Esophagus squamous epithelium (tissue), 5 donors: ENCODE results near the gene NOL3. TPM values are rescaled to one million over a fixed set of nuclear protein-coding genes. Genes with fewer than 3 reads are reported as not detected.

Experiments used
- DNase-seq: peaks from one replicate; lab custom pipeline; 2025; lab: John Stamatoyannopoulos, UW
- H3K27ac ChIP-seq, 4 donors: fragments of 200-600 bp; sonication (generic); one replicate each; pipeline ENCODE4 v1.5.1; 2016 to 2019; ENCODE audit warnings: mild to moderate bottlenecking in 1 of 4
- H3K27me3 ChIP-seq, 4 donors: fragments of 200-600 bp; sonication (generic); 1 replicate in 3 of 4; 2 replicates in 1 of 4; pipeline versions ENCODE4 v1.5.1 to v1.6.0; 2017 to 2021; ENCODE audit warnings: antibody characterized with exemption in 1 of 4
- H3K36me3 ChIP-seq, 3 donors: fragments of 200-600 bp; sonication (generic); one replicate each; pipeline ENCODE4 v1.5.1; 2016 to 2019
- H3K4me1 ChIP-seq, 3 donors: fragments of 200-600 bp; sonication (generic); one replicate each; pipeline ENCODE4 v1.5.1; 2017 to 2019
- H3K4me3 ChIP-seq, 4 donors: fragments of 200-600 bp; sonication (generic); 1 replicate in 3 of 4; 2 replicates in 1 of 4; pipeline ENCODE4 v1.5.1; 2016 to 2019; ENCODE audit warnings: mild to moderate bottlenecking in 2 of 4, moderate library complexity in 1 of 4
- H3K9me3 ChIP-seq, 3 donors: fragments of 200-600 bp; sonication (generic); one replicate each; pipeline ENCODE4 v1.5.1; 2016 to 2019
- POLR2A ChIP-seq, 4 donors: fragments of 450-650 bp; IDR thresholded peaks; one replicate each; pipeline ENCODE4 v1.6.1; 2017; ENCODE audit warnings: antibody characterized with exemption in 4 of 4, mild to moderate bottlenecking in 4 of 4, moderate library complexity in 3 of 4
- WGBS, 2 donors: methylation state at CpG; one replicate each; pipeline ENCODE4 v1.1.5; 2018; 5-methylcytosine and 5-hydroxymethylcytosine counted together
- intact Hi-C: fragments of 100-400 bp; cut with DNase I; formaldehyde crosslinking; loops from one replicate; pipeline ENCODE4 v1.15.0; 2022
- total RNA-seq, 4 donors: library from RNA; depleted of rRNA; stranded (reverse); fragments of >200 nt; gene quantifications; one replicate each; pipeline ENCODE4 v1.1.0, GENCODE V29; 2016
- TF ChIP-seq, protein P1 (sequence below), 6 experiments: fragments of 450-650 bp in 4 of 6; fragments of 200-600 bp in 2 of 6; sonication (generic) in 2 of 6; IDR thresholded peaks; one replicate each; pipeline ENCODE4 v1.5.1; 2016 to 2019; ENCODE audit warnings: antibody characterized with exemption in 6 of 6, mild to moderate bottlenecking in 4 of 6, moderate library complexity in 4 of 6
- donor health status: DM: yes; HTN: yes; CAD: no.

NOL3 gene
- total RNA-seq, 4 donors from 2014 or later: 25.1 to 56.1 (median 36.7) TPM

DNA sequence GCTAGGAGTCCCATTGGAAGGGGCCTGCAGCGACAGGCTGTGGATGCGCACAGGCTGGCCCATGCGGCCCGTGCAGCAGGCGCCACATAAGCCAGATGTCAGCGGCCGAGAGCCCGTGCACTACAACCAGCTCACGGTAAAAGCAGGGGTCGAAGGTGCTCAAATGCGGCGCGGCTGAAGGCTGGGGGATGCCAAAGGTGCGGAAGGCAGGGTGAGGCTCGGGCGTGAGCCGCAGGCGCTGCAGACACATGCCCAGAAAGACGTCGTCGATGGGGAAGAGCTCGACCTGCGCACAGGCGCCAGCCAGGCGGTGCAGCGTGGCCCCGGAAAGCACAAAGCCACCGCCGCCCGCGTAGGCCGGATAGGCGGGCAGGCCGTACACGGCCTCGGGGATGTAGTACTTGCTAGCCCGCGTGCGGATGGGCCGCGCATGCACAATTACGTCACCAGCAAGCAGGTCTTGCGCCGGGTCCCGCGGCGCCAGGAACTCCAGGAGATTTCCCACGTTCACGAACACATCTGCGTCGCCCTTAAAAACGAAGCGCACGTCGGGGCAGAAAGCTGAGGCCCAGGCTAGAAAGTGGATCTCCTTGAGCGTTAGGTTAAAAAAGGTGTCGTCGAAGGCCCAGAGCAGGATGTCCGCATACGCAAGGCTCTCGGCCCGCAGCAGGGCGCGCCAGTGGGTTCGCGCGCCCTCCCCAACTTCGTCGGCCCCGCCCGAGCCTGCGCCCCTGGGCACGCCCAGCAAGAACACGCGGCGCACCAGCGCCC lies 20.9 kb upstream of the NOL3 start:
- no peaks in the 10 kb centered on the region for H3K27me3 ChIP-seq
- peaks cover 11 to 54% (median 19%) of the 10 kb centered on the region in 3 donors for H3K36me3 ChIP-seq
- peak overlapping the region in 3 of 4 donors; percentile 62 to 81 (median 77) for H3K4me3 ChIP-seq
- no peak for DNase-seq
- H3K4me1 ChIP-seq: peaks cover 8 to 59% (median 24%) of the 10 kb centered on the region in 3 donors
- 76 to 87% methylated on average over 42 to 45 of the region's 77 CpGs for WGBS, 2 donors
- peak overlapping the region in 2 of 4 donors; percentile 84 to 92 for H3K27ac ChIP-seq
- TF ChIP-seq, protein P1, sequence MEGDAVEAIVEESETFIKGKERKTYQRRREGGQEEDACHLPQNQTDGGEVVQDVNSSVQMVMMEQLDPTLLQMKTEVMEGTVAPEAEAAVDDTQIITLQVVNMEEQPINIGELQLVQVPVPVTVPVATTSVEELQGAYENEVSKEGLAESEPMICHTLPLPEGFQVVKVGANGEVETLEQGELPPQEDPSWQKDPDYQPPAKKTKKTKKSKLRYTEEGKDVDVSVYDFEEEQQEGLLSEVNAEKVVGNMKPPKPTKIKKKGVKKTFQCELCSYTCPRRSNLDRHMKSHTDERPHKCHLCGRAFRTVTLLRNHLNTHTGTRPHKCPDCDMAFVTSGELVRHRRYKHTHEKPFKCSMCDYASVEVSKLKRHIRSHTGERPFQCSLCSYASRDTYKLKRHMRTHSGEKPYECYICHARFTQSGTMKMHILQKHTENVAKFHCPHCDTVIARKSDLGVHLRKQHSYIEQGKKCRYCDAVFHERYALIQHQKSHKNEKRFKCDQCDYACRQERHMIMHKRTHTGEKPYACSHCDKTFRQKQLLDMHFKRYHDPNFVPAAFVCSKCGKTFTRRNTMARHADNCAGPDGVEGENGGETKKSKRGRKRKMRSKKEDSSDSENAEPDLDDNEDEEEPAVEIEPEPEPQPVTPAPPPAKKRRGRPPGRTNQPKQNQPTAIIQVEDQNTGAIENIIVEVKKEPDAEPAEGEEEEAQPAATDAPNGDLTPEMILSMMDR (IDR thresholded peaks at IDR 0.05): no peak
- TF ChIP-seq POLR2A (IDR thresholded peaks at IDR 0.05): no peak
- no peaks in the 10 kb centered on the region for H3K9me3 ChIP-seq
- intact Hi-C loops: loop anchor here (10.0 kb wide), 1 partner anchor 135 kb away; no protein-coding TSS in a partner anchor

DNA sequence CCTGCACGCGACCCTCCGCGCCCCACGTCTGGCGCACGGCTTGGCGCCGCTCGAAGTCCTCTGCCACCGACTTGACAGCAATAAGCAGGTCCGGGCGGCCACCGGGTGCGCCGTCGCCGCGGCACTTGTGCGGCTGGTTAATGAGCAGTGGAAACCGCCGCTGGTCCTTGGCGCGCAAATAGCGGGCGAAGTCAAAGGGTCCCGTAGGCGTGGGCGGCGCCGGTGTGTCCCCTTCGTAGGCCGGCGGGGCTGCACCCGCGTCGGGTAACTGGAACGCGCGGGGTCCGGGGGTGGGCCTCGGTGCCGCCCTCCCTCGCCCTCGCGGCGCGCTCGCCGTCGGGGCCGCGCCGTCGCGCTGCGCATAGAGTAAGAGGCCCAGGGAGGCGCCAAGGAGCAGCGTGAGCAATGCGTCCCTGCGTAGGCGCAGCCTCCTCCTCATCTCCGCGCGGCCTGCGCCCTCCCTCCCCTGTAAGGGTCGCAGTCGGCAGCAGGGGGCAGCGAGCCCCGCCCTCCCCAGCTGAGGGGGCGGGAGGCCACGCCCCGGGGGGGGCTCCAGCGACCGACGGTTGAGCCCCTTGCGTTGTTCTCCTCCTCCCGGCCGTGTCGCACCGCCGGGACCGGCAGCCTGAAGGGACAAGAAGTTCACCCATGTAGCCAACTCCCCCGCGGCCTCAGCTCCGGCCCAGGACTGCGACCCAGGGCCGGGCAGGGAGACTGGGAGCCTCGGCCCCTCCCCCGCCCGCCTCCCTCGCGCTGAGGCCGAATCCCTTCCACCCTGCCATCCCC lies 20.1 kb upstream of the NOL3 start:
- intact Hi-C loops: loop anchor here (10.0 kb wide), 1 partner anchor 135 kb away; no protein-coding TSS in a partner anchor
- WGBS, 2 donors: 4% methylated on average over 19 of the region's 94 CpGs; no CpG with 5 or more reads in 1 of the 2 donors
- Histone ChIP-seq H3K27me3 (no peaks in the 10 kb centered on the region), H3K4me3 (peak overlapping the region; percentile 55 to 81 (median 70)), H3K36me3 (peaks cover 3 to 46% (median 13%) of the 10 kb centered on the region in 3 donors), H3K27ac (peak overlapping the region; percentile 83 to 92 (median 86)), H3K9me3 (no peaks in the 10 kb centered on the region), H3K4me1 (peaks cover 15 to 67% (median 28%) of the 10 kb centered on the region in 3 donors)
- DNase-seq: no peak
- TF ChIP-seq POLR2A (IDR thresholded peaks at IDR 0.05): no peak
- TF ChIP-seq, protein P1 (IDR thresholded peaks at IDR 0.05): peak in 2 of 6 experiments; percentile 10 to 11

DNA sequence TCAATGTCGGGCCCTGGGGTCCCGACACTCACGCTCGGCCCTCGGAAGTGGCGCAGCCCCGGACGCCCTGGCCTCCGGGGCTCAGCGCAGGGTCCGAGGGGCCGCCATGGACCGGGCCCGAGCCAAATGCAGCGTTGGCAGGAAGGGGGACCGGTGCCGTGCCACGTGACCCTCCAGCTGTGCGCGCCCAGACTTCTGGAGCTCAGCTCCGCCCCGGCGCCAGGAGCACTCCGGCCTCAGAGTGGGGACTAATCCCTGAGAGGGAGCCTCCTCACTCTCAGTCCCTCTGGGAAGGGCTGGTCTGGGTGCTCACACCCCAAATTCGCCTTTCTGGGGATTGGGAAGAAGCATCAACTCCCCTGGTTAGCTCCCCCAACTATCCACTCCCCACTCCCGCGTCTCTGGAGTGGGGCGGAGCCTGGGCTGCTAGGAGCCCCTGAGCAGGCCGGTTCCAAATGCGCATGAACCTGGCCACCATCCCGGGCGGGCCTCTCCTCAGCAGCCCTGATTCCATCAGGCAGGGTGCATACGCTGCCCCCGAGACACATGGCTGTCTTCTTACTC lies 19.4 kb upstream of the NOL3 start, which contains the start of gene B3GNT9:
Gene B3GNT9, minus strand, starts transcription at position 166 of the 564 bp plus-strand sequence. CDS start 513 bp downstream, outside the sequence.
- intact Hi-C loops: loop anchor here (10.0 kb wide), 1 partner anchor 136 kb away; no protein-coding TSS in a partner anchor
- Histone ChIP-seq H3K4me1 (peaks cover 20 to 73% (median 33%) of the 10 kb centered on the region in 3 donors), H3K27ac (peak within 1 kb of the TSS; percentile 83 to 92 (median 86)), H3K4me3 (peak within 1 kb of the TSS; percentile 55 to 81 (median 70)), H3K36me3 (peaks cover 0 to 39% (median 7%) of the 10 kb centered on the region in 3 donors), H3K9me3 (no peaks in the 10 kb centered on the region), H3K27me3 (no peaks in the 10 kb centered on the region)
- TF ChIP-seq POLR2A (IDR thresholded peaks at IDR 0.05): peak in 1 of 4 donors; percentile 34
- TF ChIP-seq, protein P1 (IDR thresholded peaks at IDR 0.05): no peak
- DNase-seq: no peak
- WGBS, 2 donors: no CpG with 5 or more reads among the region's 34 CpGs

DNA sequence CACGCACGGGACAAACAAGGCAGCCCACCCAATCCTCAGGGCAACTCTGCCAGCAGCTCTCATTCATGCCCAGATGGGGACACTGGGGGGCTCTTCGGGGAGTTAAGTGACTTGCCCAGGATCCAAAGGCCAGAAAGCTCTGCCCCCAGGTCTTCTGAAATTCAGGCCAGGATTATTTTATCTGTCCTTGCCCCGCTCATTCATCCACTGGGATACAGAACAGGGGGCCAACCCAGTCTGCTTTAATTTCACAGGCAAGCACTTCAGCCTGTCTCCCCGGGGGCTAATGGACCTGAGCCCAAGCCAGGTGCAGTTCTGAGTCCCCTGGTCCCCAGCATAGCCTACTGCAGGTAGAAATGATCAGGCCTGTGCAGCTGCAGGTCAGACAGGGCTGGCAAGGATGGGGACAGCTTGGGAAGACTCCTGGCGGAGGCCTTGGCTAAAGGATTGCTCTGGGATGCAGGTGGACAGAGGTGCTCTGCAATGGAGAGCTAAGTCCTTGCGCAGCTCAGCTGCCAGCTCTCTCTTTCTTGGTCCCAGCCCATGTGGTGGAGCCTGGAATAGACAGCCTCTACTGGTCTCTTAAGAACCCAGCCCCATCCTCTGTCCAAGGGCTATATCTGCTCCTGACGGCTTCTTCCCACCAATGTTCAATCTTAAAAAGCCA lies 18.8 kb upstream of the NOL3 start:
- no peak for DNase-seq
- H3K4me3 ChIP-seq: peak overlapping the region; percentile 55 to 81 (median 70)
- peaks cover 0 to 33% (median under 1%) of the 10 kb centered on the region in 3 donors for H3K36me3 ChIP-seq
- peak overlapping the region; percentile 83 to 92 (median 86) for H3K27ac ChIP-seq
- WGBS, 2 donors: 61% methylated on average over 4 of the region's 8 CpGs; no CpG with 5 or more reads in 1 of the 2 donors
- peaks cover 20 to 76% (median 34%) of the 10 kb centered on the region in 3 donors for H3K4me1 ChIP-seq
- no peaks in the 10 kb centered on the region for H3K9me3 ChIP-seq
- no peaks in the 10 kb centered on the region for H3K27me3 ChIP-seq
- intact Hi-C loops: loop anchor here (10.0 kb wide), 1 partner anchor 137 kb away; no protein-coding TSS in a partner anchor
- TF ChIP-seq POLR2A (IDR thresholded peaks at IDR 0.05): no peak
- TF ChIP-seq, protein P1 (IDR thresholded peaks at IDR 0.05): no peak
